ENCODE results near the gene FLYWCH1. TPM values are rescaled to one million over a fixed set of nuclear protein-coding genes. Genes with fewer than 3 reads are reported as not detected.

FLYWCH1 gene
- total RNA-seq, 1 experiment from 2014 or later, result 32.6 TPM

DNA sequence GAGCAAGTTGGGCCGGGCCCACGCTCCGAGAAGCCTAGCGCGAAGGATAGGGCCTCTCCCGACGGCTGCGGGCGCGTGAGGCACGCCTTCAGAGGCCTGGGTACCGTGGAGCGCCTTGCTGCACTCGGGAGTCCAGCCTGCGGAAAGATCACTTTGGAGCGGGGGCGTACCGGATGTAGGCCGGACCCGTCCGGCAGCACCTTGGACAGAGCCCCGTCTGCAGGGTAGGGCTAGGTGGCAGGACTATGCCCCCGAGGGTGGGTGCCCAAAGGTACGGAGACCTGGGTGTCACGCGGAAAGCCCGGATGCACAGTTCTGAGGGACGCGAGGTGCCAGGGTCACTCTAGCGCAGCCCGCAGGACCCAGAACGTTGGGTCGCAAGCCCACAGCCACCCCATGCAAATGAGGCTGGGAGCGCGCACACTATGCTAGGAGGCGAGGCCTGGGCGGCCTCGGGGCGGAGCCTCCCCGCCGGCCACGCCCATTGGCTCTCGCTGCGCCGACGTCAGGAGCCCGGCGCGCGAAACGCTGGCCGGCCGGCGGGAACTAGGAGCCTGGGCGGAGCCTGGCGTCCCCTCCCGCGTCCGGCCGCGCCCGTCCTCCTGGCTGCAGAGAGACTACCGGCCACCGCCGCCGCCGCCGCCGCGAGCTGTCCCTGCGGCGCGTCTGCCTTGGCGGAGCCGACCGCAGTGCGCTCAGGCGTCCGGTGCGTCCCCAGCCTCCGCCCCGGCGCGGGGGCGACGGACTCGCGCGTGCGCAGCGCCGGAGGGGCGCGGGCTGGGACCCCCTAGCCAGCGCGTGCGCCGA lies 57.2 kb downstream of the FLYWCH1 start, which contains the start of gene PAQR4 (continued):
- TF ChIP-seq PRRX2 (CRISPR knock-in tag; IDR thresholded peaks at IDR 0.05) (no peak), SOX15 (CRISPR knock-in tag; IDR thresholded peaks at IDR 0.05) (no peak), ZNF317 (CRISPR knock-in tag; IDR thresholded peaks at IDR 0.05; ENCODE audit: borderline replicate concordance, low read depth) (no peak), JAZF1 (CRISPR knock-in tag; IDR thresholded peaks at IDR 0.05) (no peak), ATF1 (CRISPR knock-in tag; IDR thresholded peaks at IDR 0.05) (0 out of 2 replicates have a peak, but pooled peaks have one; percentile 29), ZNF396 (CRISPR knock-in tag; IDR thresholded peaks at IDR 0.05; ENCODE audit: borderline replicate concordance) (no peak), TP53 (CRISPR knock-in tag; IDR thresholded peaks at IDR 0.05) (peak; percentile 82), ESRRA (CRISPR knock-in tag; IDR thresholded peaks at IDR 0.05; ENCODE audit: borderline replicate concordance) (peak; percentile 94), ZNF121 (CRISPR knock-in tag; IDR thresholded peaks at IDR 0.05) (peak; percentile 71; the same call in 1 of the 2 replicates), NFATC4 (CRISPR knock-in tag; IDR thresholded peaks at IDR 0.05) (no peak), SP1 (CRISPR knock-in tag; conservative IDR thresholded peaks at IDR 0.05) (peak; percentile 83)
- TF ChIP-seq, protein P1, sequence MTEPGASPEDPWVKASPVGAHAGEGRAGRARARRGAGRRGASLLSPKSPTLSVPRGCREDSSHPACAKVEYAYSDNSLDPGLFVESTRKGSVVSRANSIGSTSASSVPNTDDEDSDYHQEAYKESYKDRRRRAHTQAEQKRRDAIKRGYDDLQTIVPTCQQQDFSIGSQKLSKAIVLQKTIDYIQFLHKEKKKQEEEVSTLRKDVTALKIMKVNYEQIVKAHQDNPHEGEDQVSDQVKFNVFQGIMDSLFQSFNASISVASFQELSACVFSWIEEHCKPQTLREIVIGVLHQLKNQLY (CRISPR knock-in tag; IDR thresholded peaks at IDR 0.05), result peak; percentile 91; the same call in 1 of the 2 replicates
- TF ChIP-seq, protein P2, sequence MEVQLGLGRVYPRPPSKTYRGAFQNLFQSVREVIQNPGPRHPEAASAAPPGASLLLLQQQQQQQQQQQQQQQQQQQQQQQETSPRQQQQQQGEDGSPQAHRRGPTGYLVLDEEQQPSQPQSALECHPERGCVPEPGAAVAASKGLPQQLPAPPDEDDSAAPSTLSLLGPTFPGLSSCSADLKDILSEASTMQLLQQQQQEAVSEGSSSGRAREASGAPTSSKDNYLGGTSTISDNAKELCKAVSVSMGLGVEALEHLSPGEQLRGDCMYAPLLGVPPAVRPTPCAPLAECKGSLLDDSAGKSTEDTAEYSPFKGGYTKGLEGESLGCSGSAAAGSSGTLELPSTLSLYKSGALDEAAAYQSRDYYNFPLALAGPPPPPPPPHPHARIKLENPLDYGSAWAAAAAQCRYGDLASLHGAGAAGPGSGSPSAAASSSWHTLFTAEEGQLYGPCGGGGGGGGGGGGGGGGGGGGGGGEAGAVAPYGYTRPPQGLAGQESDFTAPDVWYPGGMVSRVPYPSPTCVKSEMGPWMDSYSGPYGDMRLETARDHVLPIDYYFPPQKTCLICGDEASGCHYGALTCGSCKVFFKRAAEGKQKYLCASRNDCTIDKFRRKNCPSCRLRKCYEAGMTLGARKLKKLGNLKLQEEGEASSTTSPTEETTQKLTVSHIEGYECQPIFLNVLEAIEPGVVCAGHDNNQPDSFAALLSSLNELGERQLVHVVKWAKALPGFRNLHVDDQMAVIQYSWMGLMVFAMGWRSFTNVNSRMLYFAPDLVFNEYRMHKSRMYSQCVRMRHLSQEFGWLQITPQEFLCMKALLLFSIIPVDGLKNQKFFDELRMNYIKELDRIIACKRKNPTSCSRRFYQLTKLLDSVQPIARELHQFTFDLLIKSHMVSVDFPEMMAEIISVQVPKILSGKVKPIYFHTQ (CRISPR knock-in tag; IDR thresholded peaks at IDR 0.05), result no peak
- TF ChIP-seq, protein P3, sequence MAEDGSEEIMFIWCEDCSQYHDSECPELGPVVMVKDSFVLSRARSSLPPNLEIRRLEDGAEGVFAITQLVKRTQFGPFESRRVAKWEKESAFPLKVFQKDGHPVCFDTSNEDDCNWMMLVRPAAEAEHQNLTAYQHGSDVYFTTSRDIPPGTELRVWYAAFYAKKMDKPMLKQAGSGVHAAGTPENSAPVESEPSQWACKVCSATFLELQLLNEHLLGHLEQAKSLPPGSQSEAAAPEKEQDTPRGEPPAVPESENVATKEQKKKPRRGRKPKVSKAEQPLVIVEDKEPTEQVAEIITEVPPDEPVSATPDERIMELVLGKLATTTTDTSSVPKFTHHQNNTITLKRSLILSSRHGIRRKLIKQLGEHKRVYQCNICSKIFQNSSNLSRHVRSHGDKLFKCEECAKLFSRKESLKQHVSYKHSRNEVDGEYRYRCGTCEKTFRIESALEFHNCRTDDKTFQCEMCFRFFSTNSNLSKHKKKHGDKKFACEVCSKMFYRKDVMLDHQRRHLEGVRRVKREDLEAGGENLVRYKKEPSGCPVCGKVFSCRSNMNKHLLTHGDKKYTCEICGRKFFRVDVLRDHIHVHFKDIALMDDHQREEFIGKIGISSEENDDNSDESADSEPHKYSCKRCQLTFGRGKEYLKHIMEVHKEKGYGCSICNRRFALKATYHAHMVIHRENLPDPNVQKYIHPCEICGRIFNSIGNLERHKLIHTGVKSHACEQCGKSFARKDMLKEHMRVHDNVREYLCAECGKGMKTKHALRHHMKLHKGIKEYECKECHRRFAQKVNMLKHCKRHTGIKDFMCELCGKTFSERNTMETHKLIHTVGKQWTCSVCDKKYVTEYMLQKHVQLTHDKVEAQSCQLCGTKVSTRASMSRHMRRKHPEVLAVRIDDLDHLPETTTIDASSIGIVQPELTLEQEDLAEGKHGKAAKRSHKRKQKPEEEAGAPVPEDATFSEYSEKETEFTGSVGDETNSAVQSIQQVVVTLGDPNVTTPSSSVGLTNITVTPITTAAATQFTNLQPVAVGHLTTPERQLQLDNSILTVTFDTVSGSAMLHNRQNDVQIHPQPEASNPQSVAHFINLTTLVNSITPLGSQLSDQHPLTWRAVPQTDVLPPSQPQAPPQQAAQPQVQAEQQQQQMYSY (CRISPR knock-in tag; IDR thresholded peaks at IDR 0.05), result peak; percentile 61
- TF ChIP-seq, protein P4, sequence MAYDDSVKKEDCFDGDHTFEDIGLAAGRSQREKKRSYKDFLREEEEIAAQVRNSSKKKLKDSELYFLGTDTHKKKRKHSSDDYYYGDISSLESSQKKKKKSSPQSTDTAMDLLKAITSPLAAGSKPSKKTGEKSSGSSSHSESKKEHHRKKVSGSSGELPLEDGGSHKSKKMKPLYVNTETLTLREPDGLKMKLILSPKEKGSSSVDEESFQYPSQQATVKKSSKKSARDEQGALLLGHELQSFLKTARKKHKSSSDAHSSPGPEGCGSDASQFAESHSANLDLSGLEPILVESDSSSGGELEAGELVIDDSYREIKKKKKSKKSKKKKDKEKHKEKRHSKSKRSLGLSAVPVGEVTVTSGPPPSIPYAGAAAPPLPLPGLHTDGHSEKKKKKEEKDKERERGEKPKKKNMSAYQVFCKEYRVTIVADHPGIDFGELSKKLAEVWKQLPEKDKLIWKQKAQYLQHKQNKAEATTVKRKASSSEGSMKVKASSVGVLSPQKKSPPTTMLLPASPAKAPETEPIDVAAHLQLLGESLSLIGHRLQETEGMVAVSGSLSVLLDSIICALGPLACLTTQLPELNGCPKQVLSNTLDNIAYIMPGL (CRISPR knock-in tag; IDR thresholded peaks at IDR 0.05), result peak; percentile 50; the same call in 1 of the 2 replicates
- TF ChIP-seq, protein P5, sequence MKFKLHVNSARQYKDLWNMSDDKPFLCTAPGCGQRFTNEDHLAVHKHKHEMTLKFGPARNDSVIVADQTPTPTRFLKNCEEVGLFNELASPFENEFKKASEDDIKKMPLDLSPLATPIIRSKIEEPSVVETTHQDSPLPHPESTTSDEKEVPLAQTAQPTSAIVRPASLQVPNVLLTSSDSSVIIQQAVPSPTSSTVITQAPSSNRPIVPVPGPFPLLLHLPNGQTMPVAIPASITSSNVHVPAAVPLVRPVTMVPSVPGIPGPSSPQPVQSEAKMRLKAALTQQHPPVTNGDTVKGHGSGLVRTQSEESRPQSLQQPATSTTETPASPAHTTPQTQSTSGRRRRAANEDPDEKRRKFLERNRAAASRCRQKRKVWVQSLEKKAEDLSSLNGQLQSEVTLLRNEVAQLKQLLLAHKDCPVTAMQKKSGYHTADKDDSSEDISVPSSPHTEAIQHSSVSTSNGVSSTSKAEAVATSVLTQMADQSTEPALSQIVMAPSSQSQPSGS (CRISPR knock-in tag; IDR thresholded peaks at IDR 0.05; ENCODE audit: borderline replicate concordance, low read depth), result peak; percentile 75; the same call in 1 of the 2 replicates
- TF ChIP-seq, protein P6, sequence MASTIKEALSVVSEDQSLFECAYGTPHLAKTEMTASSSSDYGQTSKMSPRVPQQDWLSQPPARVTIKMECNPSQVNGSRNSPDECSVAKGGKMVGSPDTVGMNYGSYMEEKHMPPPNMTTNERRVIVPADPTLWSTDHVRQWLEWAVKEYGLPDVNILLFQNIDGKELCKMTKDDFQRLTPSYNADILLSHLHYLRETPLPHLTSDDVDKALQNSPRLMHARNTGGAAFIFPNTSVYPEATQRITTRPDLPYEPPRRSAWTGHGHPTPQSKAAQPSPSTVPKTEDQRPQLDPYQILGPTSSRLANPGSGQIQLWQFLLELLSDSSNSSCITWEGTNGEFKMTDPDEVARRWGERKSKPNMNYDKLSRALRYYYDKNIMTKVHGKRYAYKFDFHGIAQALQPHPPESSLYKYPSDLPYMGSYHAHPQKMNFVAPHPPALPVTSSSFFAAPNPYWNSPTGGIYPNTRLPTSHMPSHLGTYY (CRISPR knock-in tag; IDR thresholded peaks at IDR 0.05), result peak; percentile 42; the same call in 1 of the 2 replicates
- TF ChIP-seq, protein P7, sequence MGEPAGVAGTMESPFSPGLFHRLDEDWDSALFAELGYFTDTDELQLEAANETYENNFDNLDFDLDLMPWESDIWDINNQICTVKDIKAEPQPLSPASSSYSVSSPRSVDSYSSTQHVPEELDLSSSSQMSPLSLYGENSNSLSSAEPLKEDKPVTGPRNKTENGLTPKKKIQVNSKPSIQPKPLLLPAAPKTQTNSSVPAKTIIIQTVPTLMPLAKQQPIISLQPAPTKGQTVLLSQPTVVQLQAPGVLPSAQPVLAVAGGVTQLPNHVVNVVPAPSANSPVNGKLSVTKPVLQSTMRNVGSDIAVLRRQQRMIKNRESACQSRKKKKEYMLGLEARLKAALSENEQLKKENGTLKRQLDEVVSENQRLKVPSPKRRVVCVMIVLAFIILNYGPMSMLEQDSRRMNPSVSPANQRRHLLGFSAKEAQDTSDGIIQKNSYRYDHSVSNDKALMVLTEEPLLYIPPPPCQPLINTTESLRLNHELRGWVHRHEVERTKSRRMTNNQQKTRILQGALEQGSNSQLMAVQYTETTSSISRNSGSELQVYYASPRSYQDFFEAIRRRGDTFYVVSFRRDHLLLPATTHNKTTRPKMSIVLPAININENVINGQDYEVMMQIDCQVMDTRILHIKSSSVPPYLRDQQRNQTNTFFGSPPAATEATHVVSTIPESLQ (CRISPR knock-in tag; IDR thresholded peaks at IDR 0.05), result no peak
- TF ChIP-seq, protein P8, sequence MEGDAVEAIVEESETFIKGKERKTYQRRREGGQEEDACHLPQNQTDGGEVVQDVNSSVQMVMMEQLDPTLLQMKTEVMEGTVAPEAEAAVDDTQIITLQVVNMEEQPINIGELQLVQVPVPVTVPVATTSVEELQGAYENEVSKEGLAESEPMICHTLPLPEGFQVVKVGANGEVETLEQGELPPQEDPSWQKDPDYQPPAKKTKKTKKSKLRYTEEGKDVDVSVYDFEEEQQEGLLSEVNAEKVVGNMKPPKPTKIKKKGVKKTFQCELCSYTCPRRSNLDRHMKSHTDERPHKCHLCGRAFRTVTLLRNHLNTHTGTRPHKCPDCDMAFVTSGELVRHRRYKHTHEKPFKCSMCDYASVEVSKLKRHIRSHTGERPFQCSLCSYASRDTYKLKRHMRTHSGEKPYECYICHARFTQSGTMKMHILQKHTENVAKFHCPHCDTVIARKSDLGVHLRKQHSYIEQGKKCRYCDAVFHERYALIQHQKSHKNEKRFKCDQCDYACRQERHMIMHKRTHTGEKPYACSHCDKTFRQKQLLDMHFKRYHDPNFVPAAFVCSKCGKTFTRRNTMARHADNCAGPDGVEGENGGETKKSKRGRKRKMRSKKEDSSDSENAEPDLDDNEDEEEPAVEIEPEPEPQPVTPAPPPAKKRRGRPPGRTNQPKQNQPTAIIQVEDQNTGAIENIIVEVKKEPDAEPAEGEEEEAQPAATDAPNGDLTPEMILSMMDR (IDR thresholded peaks at IDR 0.05), result no peak
- TF ChIP-seq, protein P9, sequence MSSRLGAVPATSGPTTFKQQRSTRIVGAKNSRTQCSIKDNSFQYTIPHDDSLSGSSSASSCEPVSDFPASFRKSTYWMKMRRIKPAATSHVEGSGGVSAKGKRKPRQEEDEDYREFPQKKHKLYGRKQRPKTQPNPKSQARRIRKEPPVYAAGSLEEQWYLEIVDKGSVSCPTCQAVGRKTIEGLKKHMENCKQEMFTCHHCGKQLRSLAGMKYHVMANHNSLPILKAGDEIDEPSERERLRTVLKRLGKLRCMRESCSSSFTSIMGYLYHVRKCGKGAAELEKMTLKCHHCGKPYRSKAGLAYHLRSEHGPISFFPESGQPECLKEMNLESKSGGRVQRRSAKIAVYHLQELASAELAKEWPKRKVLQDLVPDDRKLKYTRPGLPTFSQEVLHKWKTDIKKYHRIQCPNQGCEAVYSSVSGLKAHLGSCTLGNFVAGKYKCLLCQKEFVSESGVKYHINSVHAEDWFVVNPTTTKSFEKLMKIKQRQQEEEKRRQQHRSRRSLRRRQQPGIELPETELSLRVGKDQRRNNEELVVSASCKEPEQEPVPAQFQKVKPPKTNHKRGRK (CRISPR knock-in tag; IDR thresholded peaks at IDR 0.05; ENCODE audit: borderline replicate concordance), result 0 out of 2 replicates have a peak, but pooled peaks have one; percentile 17

Measured in WTC11 (cell line).